Adrenal gland (tissue), 5 donors: ENCODE data around the gene VTA1.

Experiments
- POLR2A ChIP-seq, 2 donors: fragments of 450-650 bp; IDR thresholded peaks; one replicate each; pipeline ENCODE4 v1.6.1; 2017; ENCODE audit warnings: antibody characterized with exemption in 2 of 2, mild to moderate bottlenecking in 2 of 2, moderate library complexity in 1 of 2
- TF ChIP-seq, protein P1 (sequence below), 6 experiments: fragments of 450-650 bp in 4 of 6; fragments of 200-600 bp in 2 of 6; sonication (generic) in 1 of 6; IDR thresholded peaks; 1 replicate in 5 of 6; 2 replicates in 1 of 6; pipeline versions ENCODE4 v1.5.1 to v1.8.0; 2016 to 2021; ENCODE audit warnings: antibody characterized with exemption in 6 of 6, mild to moderate bottlenecking in 2 of 6, moderate library complexity in 1 of 6
- donor health status: DM: no; HTN: no; CAD: no.

GRCh38 chr6:142183351-142183750 is 36.3 kb downstream of the VTA1 start:
- TF ChIP-seq, protein P1, sequence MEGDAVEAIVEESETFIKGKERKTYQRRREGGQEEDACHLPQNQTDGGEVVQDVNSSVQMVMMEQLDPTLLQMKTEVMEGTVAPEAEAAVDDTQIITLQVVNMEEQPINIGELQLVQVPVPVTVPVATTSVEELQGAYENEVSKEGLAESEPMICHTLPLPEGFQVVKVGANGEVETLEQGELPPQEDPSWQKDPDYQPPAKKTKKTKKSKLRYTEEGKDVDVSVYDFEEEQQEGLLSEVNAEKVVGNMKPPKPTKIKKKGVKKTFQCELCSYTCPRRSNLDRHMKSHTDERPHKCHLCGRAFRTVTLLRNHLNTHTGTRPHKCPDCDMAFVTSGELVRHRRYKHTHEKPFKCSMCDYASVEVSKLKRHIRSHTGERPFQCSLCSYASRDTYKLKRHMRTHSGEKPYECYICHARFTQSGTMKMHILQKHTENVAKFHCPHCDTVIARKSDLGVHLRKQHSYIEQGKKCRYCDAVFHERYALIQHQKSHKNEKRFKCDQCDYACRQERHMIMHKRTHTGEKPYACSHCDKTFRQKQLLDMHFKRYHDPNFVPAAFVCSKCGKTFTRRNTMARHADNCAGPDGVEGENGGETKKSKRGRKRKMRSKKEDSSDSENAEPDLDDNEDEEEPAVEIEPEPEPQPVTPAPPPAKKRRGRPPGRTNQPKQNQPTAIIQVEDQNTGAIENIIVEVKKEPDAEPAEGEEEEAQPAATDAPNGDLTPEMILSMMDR (IDR thresholded peaks at IDR 0.05): no peak
- TF ChIP-seq POLR2A (IDR thresholded peaks at IDR 0.05): no peak
